ENCODE data around the gene NMT1. TPM values are rescaled to one million over a fixed set of nuclear protein-coding genes. Genes with fewer than 3 reads are reported as not detected.
A peak's percentile ranks its signal among the peaks of the same experiment; 100 is the strongest.

Gene NMT1
- total RNA-seq, 6 donors from 2014 or later = 55.1 to 132 (median 92.3) TPM

DNA sequence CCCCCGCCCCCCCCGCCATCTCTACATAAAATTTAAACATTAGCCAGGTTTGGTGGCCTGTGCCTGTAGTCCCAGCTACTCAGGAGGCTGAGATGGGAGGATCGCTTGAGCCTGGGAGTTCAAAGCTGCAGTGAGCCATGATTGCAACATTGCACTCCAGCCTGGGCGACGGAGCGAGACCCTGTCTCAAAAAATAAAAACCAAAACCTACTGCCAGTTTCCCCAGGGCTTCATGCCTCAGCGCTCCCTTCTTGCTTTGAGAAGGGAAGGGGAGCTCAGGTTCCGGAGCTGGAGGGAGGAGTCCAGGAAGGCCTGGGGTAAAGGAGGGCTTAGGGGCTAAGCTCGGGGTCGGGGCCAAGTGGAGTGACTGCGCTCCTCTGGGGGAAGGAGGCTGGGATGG is 50.7 kb downstream of the NMT1 start:
- Histone ChIP-seq H3K9me3 (no peaks in the 10 kb centered on the region), H3K27ac (no peak overlapping the region), H3K27me3 (no peaks in the 10 kb centered on the region), H3K36me3 (peaks cover 0 to 52% (median 17%) of the 10 kb centered on the region in 4 donors), H3K4me1 (no peaks in the 10 kb centered on the region), H3K4me3 (no peak overlapping the region)
- DNase-seq = no peak
- no peak for ATAC-seq (ENCODE audit: low FRiP score in 2 of 2)
- TF ChIP-seq POLR2AphosphoS5 (IDR thresholded peaks at IDR 0.05) (no peak), CTCF (IDR thresholded peaks at IDR 0.05) (no peak), POLR2A (IDR thresholded peaks at IDR 0.05) (no peak), EP300 (IDR thresholded peaks at IDR 0.05) (no peak)
- 91 to 92% methylated on average over 11 of the region's 11 CpGs for WGBS, 2 donors

- 94 to 100% methylated on average over 3 to 13 of the region's 23 CpGs for WGBS, 2 donors
- Histone ChIP-seq H3K36me3 (peaks cover 0 to 46% (median 9%) of the 10 kb centered on the region in 4 donors), H3K27ac (no peak overlapping the region), H3K27me3 (no peaks in the 10 kb centered on the region), H3K4me1 (no peaks in the 10 kb centered on the region), H3K4me3 (no peak overlapping the region), H3K9me3 (no peaks in the 10 kb centered on the region)
- TF ChIP-seq EP300 (IDR thresholded peaks at IDR 0.05) = no peak
- TF ChIP-seq POLR2A (IDR thresholded peaks at IDR 0.05) = no peak
- no peak for DNase-seq
- no peak for ATAC-seq (ENCODE audit: low FRiP score in 2 of 2)
Measured at GRCh38 chr17:45112559-45113423, 51.7 kb downstream of the NMT1 start.

GRCh38 chr17:45113424-45113754 is 52.3 kb downstream of the NMT1 start:
- 86 to 92% methylated on average over 4 to 9 of the region's 9 CpGs for WGBS, 2 donors
- TF ChIP-seq POLR2AphosphoS5 (IDR thresholded peaks at IDR 0.05) = no peak
- no peak for TF ChIP-seq CTCF (IDR thresholded peaks at IDR 0.05)
- TF ChIP-seq POLR2A (IDR thresholded peaks at IDR 0.05) = no peak
- no peak for TF ChIP-seq EP300 (IDR thresholded peaks at IDR 0.05)

GRCh38 chr17:45114117-45114932 is 53.2 kb downstream of the NMT1 start:
- no peak overlapping the region for H3K27ac ChIP-seq
- peak in 1 of 2 donors; percentile 42 for ATAC-seq (ENCODE audit: low FRiP score in 2 of 2)
- DNase-seq = no peak
- WGBS, 2 donors = 88 to 90% methylated on average over 11 to 18 of the region's 19 CpGs
- peaks cover 0 to 49% (median 4%) of the 10 kb centered on the region in 4 donors for H3K36me3 ChIP-seq
- H3K4me3 ChIP-seq = no peak overlapping the region
- H3K9me3 ChIP-seq = no peaks in the 10 kb centered on the region
- H3K27me3 ChIP-seq = no peaks in the 10 kb centered on the region
- TF ChIP-seq POLR2A (IDR thresholded peaks at IDR 0.05) (no peak), CTCF (IDR thresholded peaks at IDR 0.05) (no peak), POLR2AphosphoS5 (IDR thresholded peaks at IDR 0.05) (no peak), EP300 (IDR thresholded peaks at IDR 0.05) (no peak)
- no peaks in the 10 kb centered on the region for H3K4me1 ChIP-seq

More at GRCh38 chr17:45113424-45113754, 52.3 kb downstream of the NMT1 start:
- Histone ChIP-seq H3K9me3 (no peaks in the 10 kb centered on the region), H3K27ac (no peak overlapping the region), H3K27me3 (no peaks in the 10 kb centered on the region), H3K36me3 (peaks cover 0 to 45% (median 6%) of the 10 kb centered on the region in 4 donors), H3K4me3 (no peak overlapping the region), H3K4me1 (no peaks in the 10 kb centered on the region)
- DNase-seq (no peak), ATAC-seq (ENCODE audit: low FRiP score in 2 of 2) (no peak)

DNA sequence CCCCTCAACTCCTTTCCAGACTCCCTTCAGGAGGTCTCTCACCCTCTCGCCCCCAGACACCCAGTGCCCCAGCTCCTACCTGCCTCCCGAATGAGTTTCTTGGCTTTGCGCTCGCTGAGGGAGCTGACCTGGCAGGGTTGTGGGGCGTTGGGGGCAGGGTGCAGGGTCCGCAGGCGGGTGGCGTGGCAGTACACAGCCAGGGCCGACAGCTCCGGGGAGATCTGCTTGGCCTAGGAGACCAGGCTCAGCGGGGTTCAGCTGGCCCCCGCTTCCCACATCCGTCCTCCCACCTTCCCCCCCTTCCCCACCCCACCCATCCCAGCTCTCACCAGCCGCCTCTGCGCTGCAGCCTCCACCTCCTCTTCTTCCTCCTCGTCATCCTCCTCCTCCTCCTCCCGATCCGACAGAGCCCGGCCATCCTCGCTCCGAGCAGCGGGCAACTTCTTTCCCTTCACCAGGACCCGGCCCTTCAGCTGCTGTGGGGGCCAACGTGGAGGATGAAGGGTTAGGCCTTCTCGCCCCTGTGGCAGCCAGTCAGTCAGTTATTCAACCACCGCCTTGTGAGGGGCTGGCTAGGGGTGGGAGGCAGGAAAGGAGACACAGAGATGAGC is 54.0 kb downstream of the NMT1 start:
- Histone ChIP-seq H3K4me1 (no peaks in the 10 kb centered on the region), H3K27ac (no peak overlapping the region), H3K27me3 (no peaks in the 10 kb centered on the region), H3K36me3 (peaks cover 0 to 57% (median 6%) of the 10 kb centered on the region in 4 donors), H3K4me3 (no peak overlapping the region), H3K9me3 (no peaks in the 10 kb centered on the region)
- ATAC-seq (ENCODE audit: low FRiP score in 2 of 2) (no peak), DNase-seq (no peak)
- 90 to 92% methylated on average over 24 to 26 of the region's 26 CpGs for WGBS, 2 donors
- no peak for TF ChIP-seq POLR2A (IDR thresholded peaks at IDR 0.05)
- TF ChIP-seq POLR2AphosphoS5 (IDR thresholded peaks at IDR 0.05) = no peak
- TF ChIP-seq EP300 (IDR thresholded peaks at IDR 0.05) = no peak

Measured in upper lobe of left lung (tissue), 6 donors.